ENCODE measurements around the gene PTDSS2.

The PTDSS2 gene

GRCh38 chr11:461626-462025 is 11.5 kb downstream of the PTDSS2 start:
- H3K9me2 ChIP-seq (replicated peaks; ENCODE audit: control insufficient read depth, low read length) = no peaks in the 10 kb centered on the region
- H4K20me1 ChIP-seq (ENCODE audit: control insufficient read depth, insufficient read depth, low read depth, low read length) = no peaks in the 10 kb centered on the region
- H3K4me1 ChIP-seq (ENCODE audit: control insufficient read depth, low read length) = peaks cover 5% of the 10 kb centered on the region
- H3K27me3 ChIP-seq (ENCODE audit: control insufficient read depth, low read length) = no peaks in the 10 kb centered on the region
- H3K79me2 ChIP-seq (ENCODE audit: control insufficient read depth, low read length) = peaks cover 17% of the 10 kb centered on the region
- no peaks in the 10 kb centered on the region for H3F3A ChIP-seq (ENCODE audit: control insufficient read depth, insufficient read depth)
- no peak overlapping the region for H3K4me3 ChIP-seq (ENCODE audit: low read length)
- H3K27ac ChIP-seq (ENCODE audit: low read depth, low read length) = no peak overlapping the region
- no peak overlapping the region for H3K4me2 ChIP-seq (ENCODE audit: low read length)
- no peaks in the 10 kb centered on the region for H3K9me3 ChIP-seq (ENCODE audit: control insufficient read depth, insufficient read depth, low read length)
- TF ChIP-seq CTCF (IDR thresholded peaks at IDR 0.05; ENCODE audit: low read depth, low read length, poor library complexity, severe bottlenecking) (no peak), EZH2phosphoT487 (IDR thresholded peaks at IDR 0.05; ENCODE audit: borderline replicate concordance, low read length) (no peak)
- peaks cover 33% of the 10 kb centered on the region for H3K36me3 ChIP-seq (ENCODE audit: control insufficient read depth, low read length)

GRCh38 chr11:462107-462890 is 12.2 kb downstream of the PTDSS2 start:
- Histone ChIP-seq H4K20me1 (ENCODE audit: control insufficient read depth, insufficient read depth, low read depth, low read length) (no peaks in the 10 kb centered on the region), H3K27me3 (ENCODE audit: control insufficient read depth, low read length) (no peaks in the 10 kb centered on the region), H3K9me3 (ENCODE audit: control insufficient read depth, insufficient read depth, low read length) (no peaks in the 10 kb centered on the region), H3K4me3 (ENCODE audit: low read length) (no peak overlapping the region), H3K4me2 (ENCODE audit: low read length) (no peak overlapping the region), H3F3A (ENCODE audit: control insufficient read depth, insufficient read depth) (no peaks in the 10 kb centered on the region), H3K79me2 (ENCODE audit: control insufficient read depth, low read length) (peaks cover 10% of the 10 kb centered on the region), H3K4me1 (ENCODE audit: control insufficient read depth, low read length) (no peaks in the 10 kb centered on the region; the same call in 1 of the 2 replicates), H3K36me3 (ENCODE audit: control insufficient read depth, low read length) (peaks cover 26% of the 10 kb centered on the region), H3K9me2 (replicated peaks; ENCODE audit: control insufficient read depth, low read length) (no peaks in the 10 kb centered on the region), H3K27ac (ENCODE audit: low read depth, low read length) (no peak overlapping the region)
- TF ChIP-seq CTCF (IDR thresholded peaks at IDR 0.05; ENCODE audit: low read depth, low read length, poor library complexity, severe bottlenecking) = no peak

GRCh38 chr11:464316-464715 is 14.2 kb downstream of the PTDSS2 start:
- no peaks in the 10 kb centered on the region for H3K4me1 ChIP-seq (ENCODE audit: control insufficient read depth, low read length)
- H4K20me1 ChIP-seq (ENCODE audit: control insufficient read depth, insufficient read depth, low read depth, low read length) = no peaks in the 10 kb centered on the region
- no peak overlapping the region for H3K4me2 ChIP-seq (ENCODE audit: low read length)
- H3K36me3 ChIP-seq (ENCODE audit: control insufficient read depth, low read length) = peaks cover 24% of the 10 kb centered on the region
- H3K79me2 ChIP-seq (ENCODE audit: control insufficient read depth, low read length) = no peaks in the 10 kb centered on the region; the same call in 1 of the 2 replicates
- no peaks in the 10 kb centered on the region for H3F3A ChIP-seq (ENCODE audit: control insufficient read depth, insufficient read depth)
- no peak overlapping the region for H3K27ac ChIP-seq (ENCODE audit: low read depth, low read length)
- no peak for TF ChIP-seq CTCF (IDR thresholded peaks at IDR 0.05; ENCODE audit: low read depth, low read length, poor library complexity, severe bottlenecking)
- TF ChIP-seq EZH2phosphoT487 (IDR thresholded peaks at IDR 0.05; ENCODE audit: borderline replicate concordance, low read length) = no peak
- no peaks in the 10 kb centered on the region for H3K27me3 ChIP-seq (ENCODE audit: control insufficient read depth, low read length)
- no peaks in the 10 kb centered on the region for H3K9me2 ChIP-seq (replicated peaks; ENCODE audit: control insufficient read depth, low read length)
- no peaks in the 10 kb centered on the region for H3K9me3 ChIP-seq (ENCODE audit: control insufficient read depth, insufficient read depth, low read length)
- H3K4me3 ChIP-seq (ENCODE audit: low read length) = no peak overlapping the region

All from DOHH2 (cell line).